Endothelial cell (in vitro differentiated cells): Measurements from ENCODE around the gene DMBX1. TPM values are rescaled to one million over a fixed set of nuclear protein-coding genes. Genes with fewer than 3 reads are reported as not detected.

Source experiments
- DNase-seq: peaks from one replicate; pipeline ENCODE4 v3.0.0; 2021; ENCODE audit warnings: low spot score
- H3K27ac Mint-ChIP-seq: one replicate; pipeline ENCODE4 v1.8.0; 2021; ENCODE audit warnings: mixed read lengths, inconsistent platforms; ENCODE audit not compliant: unreplicated experiment
- H3K27me3 Mint-ChIP-seq: one replicate; pipeline ENCODE4 v1.8.0; 2021; ENCODE audit warnings: mild to moderate bottlenecking, moderate library complexity, mixed read lengths, inconsistent platforms; ENCODE audit not compliant: unreplicated experiment
- H3K36me3 Mint-ChIP-seq: one replicate; pipeline ENCODE4 v1.8.0; 2021; ENCODE audit warnings: mild to moderate bottlenecking, low read depth, mixed read lengths, inconsistent platforms; ENCODE audit not compliant: unreplicated experiment
- H3K4me1 Mint-ChIP-seq: one replicate; pipeline ENCODE4 v1.8.0; 2021; ENCODE audit warnings: mild to moderate bottlenecking, mixed read lengths, inconsistent platforms; ENCODE audit not compliant: unreplicated experiment
- H3K4me3 Mint-ChIP-seq: one replicate; pipeline ENCODE4 v1.8.0; 2021; ENCODE audit warnings: mild to moderate bottlenecking, mixed read lengths, inconsistent platforms; ENCODE audit not compliant: unreplicated experiment
- H3K9me3 Mint-ChIP-seq: one replicate; pipeline ENCODE4 v1.8.0; 2021; ENCODE audit warnings: mixed read lengths, inconsistent platforms; ENCODE audit not compliant: unreplicated experiment
- CTCF ChIP-seq: fragments of 200-600 bp; sonication (generic); IDR thresholded peaks from one replicate; pipeline ENCODE4 v1.5.0; 2021; ENCODE audit warnings: antibody characterized with exemption; ENCODE audit not compliant: unreplicated experiment
- total RNA-seq: library from RNA; stranded (reverse); fragmentation: NEBNext Ultra II Directional; extraction: Animal tissue kit (Norgen Biotek cat#: 25700); gene quantifications from one replicate; pipeline ENCODE4 v1.2.1, GENCODE V29; 2021; ENCODE audit not compliant: unreplicated experiment

Gene DMBX1
- total RNA-seq, 1 donor from 2014 or later = not detected

GRCh38 chr1:46490656-46491442 is 1.2 kb downstream of the DMBX1 start:
- H3K4me3 Mint-ChIP-seq = no peak overlapping the region
- TF ChIP-seq CTCF = no peak
- H3K27ac Mint-ChIP-seq = no peak overlapping the region
- H3K9me3 Mint-ChIP-seq = no peaks in the 10 kb centered on the region
- peaks cover 19% of the 10 kb centered on the region for H3K4me1 Mint-ChIP-seq
- H3K36me3 Mint-ChIP-seq = peaks cover 3% of the 10 kb centered on the region
- peaks cover 59% of the 10 kb centered on the region for H3K27me3 Mint-ChIP-seq
- DNase-seq = no peak

- no peak overlapping the region for H3K27ac Mint-ChIP-seq
- H3K4me1 Mint-ChIP-seq = peaks cover 17% of the 10 kb centered on the region
- DNase-seq = no peak
- peaks cover 3% of the 10 kb centered on the region for H3K36me3 Mint-ChIP-seq
- peaks cover 54% of the 10 kb centered on the region for H3K27me3 Mint-ChIP-seq
- no peak overlapping the region for H3K4me3 Mint-ChIP-seq
- no peak for TF ChIP-seq CTCF
- no peaks in the 10 kb centered on the region for H3K9me3 Mint-ChIP-seq
Measured at GRCh38 chr1:46491443-46492268, 2.0 kb downstream of the DMBX1 start.

GRCh38 chr1:46492269-46492853 is 2.7 kb downstream of the DMBX1 start:
- H3K9me3 Mint-ChIP-seq = no peaks in the 10 kb centered on the region
- peaks cover 53% of the 10 kb centered on the region for H3K27me3 Mint-ChIP-seq
- H3K27ac Mint-ChIP-seq = no peak overlapping the region
- H3K4me1 Mint-ChIP-seq = peaks cover 17% of the 10 kb centered on the region
- no peak overlapping the region for H3K4me3 Mint-ChIP-seq
- TF ChIP-seq CTCF = no peak
- DNase-seq = no peak
- H3K36me3 Mint-ChIP-seq = peaks cover 3% of the 10 kb centered on the region

- peaks cover 3% of the 10 kb centered on the region for H3K36me3 Mint-ChIP-seq
- peaks cover 51% of the 10 kb centered on the region for H3K27me3 Mint-ChIP-seq
- no peaks in the 10 kb centered on the region for H3K9me3 Mint-ChIP-seq
- H3K27ac Mint-ChIP-seq = no peak overlapping the region
- no peak for DNase-seq
- no peak overlapping the region for H3K4me3 Mint-ChIP-seq
- H3K4me1 Mint-ChIP-seq = peaks cover 17% of the 10 kb centered on the region
- TF ChIP-seq CTCF = no peak
Measured at GRCh38 chr1:46492871-46493270, 3.2 kb downstream of the DMBX1 start.
